Measurements from ENCODE around the gene PCDHB5. TPM values are rescaled to one million over a fixed set of nuclear protein-coding genes. Genes with fewer than 3 reads are reported as not detected.
"Not testable (repeated sequence)": the region's sequence is repeated elsewhere in the genome, so short reads cannot be mapped to it uniquely, and the experiment has no call there.

PCDHB5 gene
- total RNA-seq, 1 donor from 2014 or later: 72.2 TPM

GRCh38 chr5:141177577-141178191 is 42.7 kb downstream of the PCDHB5 start, which contains the start of gene PCDHB8:
Gene PCDHB8 (plus strand): TSS chr5:141177790. CDS start chr5:141178035, 245 bp downstream.
- H3K27me3 Mint-ChIP-seq (ENCODE audit: unreplicated experiment); H3K4me1 Mint-ChIP-seq (ENCODE audit: low read depth, unreplicated experiment); H3K4me3 Mint-ChIP-seq (ENCODE audit: unreplicated experiment); H3K27ac Mint-ChIP-seq (ENCODE audit: unreplicated experiment): not testable (repeated sequence)
- TF ChIP-seq CTCF (IDR thresholded peaks at IDR 0.05; ENCODE audit: partially characterized antibody, unreplicated experiment): peak; percentile 26
- Mint-ChIP-seq H3K36me3 (ENCODE audit: unreplicated experiment) (peaks cover 28% of the 10 kb centered on the region), H3K9me3 (ENCODE audit: unreplicated experiment) (peaks cover 14% of the 10 kb centered on the region)
- DNase-seq: peak; percentile 41

- DNase-seq: not testable (repeated sequence)
- peaks cover 31% of the 10 kb centered on the region for H3K36me3 Mint-ChIP-seq (ENCODE audit: unreplicated experiment)
These were observed 44.4 kb downstream of the PCDHB5 start for GRCh38 chr5:141179371-141179770.

GRCh38 chr5:141179876-141180275 is 44.9 kb downstream of the PCDHB5 start:
- not testable (repeated sequence) for H3K27ac Mint-ChIP-seq (ENCODE audit: unreplicated experiment); H3K4me1 Mint-ChIP-seq (ENCODE audit: low read depth, unreplicated experiment); DNase-seq; H3K4me3 Mint-ChIP-seq (ENCODE audit: unreplicated experiment)
- H3K27me3 Mint-ChIP-seq (ENCODE audit: unreplicated experiment): peaks cover 13% of the 10 kb centered on the region
- peaks cover 20% of the 10 kb centered on the region for H3K9me3 Mint-ChIP-seq (ENCODE audit: unreplicated experiment)
- H3K36me3 Mint-ChIP-seq (ENCODE audit: unreplicated experiment): peaks cover 34% of the 10 kb centered on the region

More at GRCh38 chr5:141179371-141179770, 44.4 kb downstream of the PCDHB5 start:
- H3K9me3 Mint-ChIP-seq (ENCODE audit: unreplicated experiment): peaks cover 18% of the 10 kb centered on the region
- H3K4me1 Mint-ChIP-seq (ENCODE audit: low read depth, unreplicated experiment); H3K27ac Mint-ChIP-seq (ENCODE audit: unreplicated experiment); H3K27me3 Mint-ChIP-seq (ENCODE audit: unreplicated experiment); H3K4me3 Mint-ChIP-seq (ENCODE audit: unreplicated experiment): not testable (repeated sequence)

GRCh38 chr5:141180313-141180712 is 45.3 kb downstream of the PCDHB5 start:
- no peak overlapping the region for H3K4me3 Mint-ChIP-seq (ENCODE audit: unreplicated experiment)

GRCh38 chr5:141182248-141182647 is 47.2 kb downstream of the PCDHB5 start, which contains the start of gene PCDHB16:
Gene PCDHB16 (plus strand): TSS chr5:141182387. CDS start chr5:141182560, 173 bp downstream.
- peaks cover 32% of the 10 kb centered on the region for H3K9me3 Mint-ChIP-seq (ENCODE audit: unreplicated experiment)
- peak; percentile 47 for DNase-seq

More at GRCh38 chr5:141180313-141180712, 45.3 kb downstream of the PCDHB5 start:
- H3K27ac Mint-ChIP-seq (ENCODE audit: unreplicated experiment): no peak overlapping the region
- no peaks in the 10 kb centered on the region for H3K4me1 Mint-ChIP-seq (ENCODE audit: low read depth, unreplicated experiment)
- DNase-seq: no peak
- no peak for TF ChIP-seq CTCF (IDR thresholded peaks at IDR 0.05; ENCODE audit: partially characterized antibody, unreplicated experiment)
- H3K27me3 Mint-ChIP-seq (ENCODE audit: unreplicated experiment): peaks cover 15% of the 10 kb centered on the region
- peaks cover 33% of the 10 kb centered on the region for H3K36me3 Mint-ChIP-seq (ENCODE audit: unreplicated experiment)
- peaks cover 21% of the 10 kb centered on the region for H3K9me3 Mint-ChIP-seq (ENCODE audit: unreplicated experiment)

GRCh38 chr5:141184117-141184855 is 49.3 kb downstream of the PCDHB5 start:
- DNase-seq; H3K4me3 Mint-ChIP-seq (ENCODE audit: unreplicated experiment); H3K27ac Mint-ChIP-seq (ENCODE audit: unreplicated experiment); H3K4me1 Mint-ChIP-seq (ENCODE audit: low read depth, unreplicated experiment): not testable (repeated sequence)
- Mint-ChIP-seq H3K9me3 (ENCODE audit: unreplicated experiment) (peaks cover 38% of the 10 kb centered on the region), H3K36me3 (ENCODE audit: unreplicated experiment) (peaks cover 57% of the 10 kb centered on the region), H3K27me3 (ENCODE audit: unreplicated experiment) (peaks cover 19% of the 10 kb centered on the region)

More at GRCh38 chr5:141182248-141182647, 47.2 kb downstream of the PCDHB5 start, which contains the start of gene PCDHB16:
- peaks cover 46% of the 10 kb centered on the region for H3K36me3 Mint-ChIP-seq (ENCODE audit: unreplicated experiment)
- H3K4me1 Mint-ChIP-seq (ENCODE audit: low read depth, unreplicated experiment): no peaks in the 10 kb centered on the region
- TF ChIP-seq CTCF (IDR thresholded peaks at IDR 0.05; ENCODE audit: partially characterized antibody, unreplicated experiment): peak; percentile 50
- H3K27me3 Mint-ChIP-seq (ENCODE audit: unreplicated experiment): peaks cover 15% of the 10 kb centered on the region
- H3K4me3 Mint-ChIP-seq (ENCODE audit: unreplicated experiment): peak within 1 kb of the TSS; percentile 87
- H3K27ac Mint-ChIP-seq (ENCODE audit: unreplicated experiment): peak within 1 kb of the TSS; percentile 79

Data from glutamatergic neuron (in vitro differentiated cells).